ENCODE data around the gene CHD9.

The CHD9 gene

DNA sequence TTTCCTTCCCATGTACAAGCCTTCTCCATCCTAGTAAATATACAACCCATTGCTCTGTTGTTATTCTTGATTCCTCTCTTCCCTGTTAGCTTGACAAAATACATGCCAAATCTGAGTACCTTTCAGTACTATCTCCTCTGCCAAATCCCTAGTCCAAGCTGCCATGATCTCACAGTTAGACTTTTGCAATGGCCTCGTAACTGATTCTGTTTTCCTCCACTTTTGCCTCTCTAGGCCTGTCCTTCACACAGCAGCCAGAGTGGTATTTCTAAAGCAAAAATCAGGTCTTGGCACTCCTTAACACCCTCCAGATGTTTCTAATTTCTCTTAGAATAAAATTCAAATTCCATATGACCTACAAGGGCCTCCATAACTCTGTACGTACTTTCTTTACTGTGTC, 226.5 kb downstream of the CHD9 start:
- H3K36me3 ChIP-seq (ENCODE audit: insufficient read depth, low read length): peaks cover 38% of the 10 kb centered on the region

DNA sequence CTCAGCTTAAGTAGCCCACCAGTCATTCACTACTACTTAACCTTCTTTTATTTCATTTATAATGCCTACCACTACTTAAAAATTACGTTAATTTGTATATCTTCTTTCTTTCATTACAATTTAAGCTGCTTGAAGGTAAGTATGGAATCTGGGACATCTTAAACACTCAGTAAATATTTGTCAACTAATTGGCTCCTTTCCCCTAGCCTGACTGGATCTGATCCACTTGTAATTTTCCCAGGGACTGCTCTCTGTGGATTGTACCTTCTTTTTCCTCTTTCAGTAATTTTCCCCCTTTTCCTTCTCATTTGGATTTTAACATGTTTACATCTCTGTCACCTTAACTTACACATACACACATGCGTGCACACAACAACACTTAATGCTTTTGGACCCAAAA, 227.1 kb downstream of the CHD9 start:
- no peak for TF ChIP-seq EZH2 (IDR thresholded peaks at IDR 0.05; ENCODE audit: borderline replicate concordance, low read length)
- TF ChIP-seq, protein P1, sequence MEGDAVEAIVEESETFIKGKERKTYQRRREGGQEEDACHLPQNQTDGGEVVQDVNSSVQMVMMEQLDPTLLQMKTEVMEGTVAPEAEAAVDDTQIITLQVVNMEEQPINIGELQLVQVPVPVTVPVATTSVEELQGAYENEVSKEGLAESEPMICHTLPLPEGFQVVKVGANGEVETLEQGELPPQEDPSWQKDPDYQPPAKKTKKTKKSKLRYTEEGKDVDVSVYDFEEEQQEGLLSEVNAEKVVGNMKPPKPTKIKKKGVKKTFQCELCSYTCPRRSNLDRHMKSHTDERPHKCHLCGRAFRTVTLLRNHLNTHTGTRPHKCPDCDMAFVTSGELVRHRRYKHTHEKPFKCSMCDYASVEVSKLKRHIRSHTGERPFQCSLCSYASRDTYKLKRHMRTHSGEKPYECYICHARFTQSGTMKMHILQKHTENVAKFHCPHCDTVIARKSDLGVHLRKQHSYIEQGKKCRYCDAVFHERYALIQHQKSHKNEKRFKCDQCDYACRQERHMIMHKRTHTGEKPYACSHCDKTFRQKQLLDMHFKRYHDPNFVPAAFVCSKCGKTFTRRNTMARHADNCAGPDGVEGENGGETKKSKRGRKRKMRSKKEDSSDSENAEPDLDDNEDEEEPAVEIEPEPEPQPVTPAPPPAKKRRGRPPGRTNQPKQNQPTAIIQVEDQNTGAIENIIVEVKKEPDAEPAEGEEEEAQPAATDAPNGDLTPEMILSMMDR (IDR thresholded peaks at IDR 0.05; ENCODE audit: low read length): no peak

More for the DNA sequence above, 226.5 kb downstream of the CHD9 start:
- TF ChIP-seq, protein P1 (IDR thresholded peaks at IDR 0.05; ENCODE audit: low read length): no peak
- no peak for TF ChIP-seq EZH2 (IDR thresholded peaks at IDR 0.05; ENCODE audit: borderline replicate concordance, low read length)
- H3K79me2 ChIP-seq (ENCODE audit: insufficient read depth, low read length): no peaks in the 10 kb centered on the region
- H3F3A ChIP-seq (ENCODE audit: insufficient read depth, low read length): no peaks in the 10 kb centered on the region
- no peak overlapping the region for H3K27ac ChIP-seq (ENCODE audit: low read depth, low read length, poor library complexity, severe bottlenecking)
- H2AFZ ChIP-seq (ENCODE audit: low read length): no peak overlapping the region
- no peaks in the 10 kb centered on the region for H3K4me1 ChIP-seq (ENCODE audit: insufficient read depth, low read length, severe bottlenecking)
- no peak overlapping the region for H3K4me2 ChIP-seq (ENCODE audit: low read length)
- H3K27me3 ChIP-seq (ENCODE audit: insufficient read depth, low read length): no peaks in the 10 kb centered on the region
- H3K9ac ChIP-seq (ENCODE audit: low read length): no peak overlapping the region
- H4K20me1 ChIP-seq (ENCODE audit: insufficient read depth, low read length): no peaks in the 10 kb centered on the region
- no peaks in the 10 kb centered on the region for H3K9me2 ChIP-seq (ENCODE audit: low read depth, low read length)
- H3K4me3 ChIP-seq (ENCODE audit: low read depth, low read length, poor library complexity, severe bottlenecking): no peak overlapping the region
- H3K9me3 ChIP-seq (ENCODE audit: low read length): no peaks in the 10 kb centered on the region

DNA sequence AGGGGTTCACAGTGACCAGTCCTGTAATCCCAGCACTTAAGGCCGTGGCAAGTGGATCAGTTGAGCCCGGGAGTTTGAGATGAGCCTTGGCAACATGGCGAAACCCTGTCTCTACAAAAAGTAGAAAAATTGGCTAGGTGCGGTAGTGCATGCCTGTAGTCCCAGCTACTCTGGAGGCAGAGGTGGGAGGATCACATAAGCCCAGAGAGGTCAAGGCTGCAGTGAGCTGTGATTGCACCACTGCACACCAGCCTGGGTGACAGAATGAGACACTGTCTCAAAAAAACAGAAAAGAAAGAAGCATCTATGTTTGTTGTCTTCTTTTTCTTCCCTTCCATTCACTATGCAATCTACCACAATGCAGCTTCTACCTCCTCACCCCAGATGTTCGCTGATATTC, 227.5 kb downstream of the CHD9 start:
- H2AFZ ChIP-seq (ENCODE audit: low read length): no peak overlapping the region
- H3K9me3 ChIP-seq (ENCODE audit: low read length): no peaks in the 10 kb centered on the region
- H3K27ac ChIP-seq (ENCODE audit: low read depth, low read length, poor library complexity, severe bottlenecking): no peak overlapping the region
- H3K4me3 ChIP-seq (ENCODE audit: low read depth, low read length, poor library complexity, severe bottlenecking): no peak overlapping the region
- peaks cover 38% of the 10 kb centered on the region for H3K36me3 ChIP-seq (ENCODE audit: insufficient read depth, low read length)
- H3K9me2 ChIP-seq (ENCODE audit: low read depth, low read length): no peaks in the 10 kb centered on the region
- H3K4me1 ChIP-seq (ENCODE audit: insufficient read depth, low read length, severe bottlenecking): no peaks in the 10 kb centered on the region
- no peaks in the 10 kb centered on the region for H3K27me3 ChIP-seq (ENCODE audit: insufficient read depth, low read length)
- H3F3A ChIP-seq (ENCODE audit: insufficient read depth, low read length): no peaks in the 10 kb centered on the region
- H4K20me1 ChIP-seq (ENCODE audit: insufficient read depth, low read length): no peaks in the 10 kb centered on the region
- no peak for TF ChIP-seq EZH2 (IDR thresholded peaks at IDR 0.05; ENCODE audit: borderline replicate concordance, low read length)
- TF ChIP-seq, protein P1 (IDR thresholded peaks at IDR 0.05; ENCODE audit: low read length): no peak
- no peak overlapping the region for H3K9ac ChIP-seq (ENCODE audit: low read length)
- no peak overlapping the region for H3K4me2 ChIP-seq (ENCODE audit: low read length)
- H3K79me2 ChIP-seq (ENCODE audit: insufficient read depth, low read length): no peaks in the 10 kb centered on the region

More for the DNA sequence above, 227.1 kb downstream of the CHD9 start:
- Histone ChIP-seq H3K27me3 (ENCODE audit: insufficient read depth, low read length) (no peaks in the 10 kb centered on the region), H3K4me1 (ENCODE audit: insufficient read depth, low read length, severe bottlenecking) (no peaks in the 10 kb centered on the region), H3F3A (ENCODE audit: insufficient read depth, low read length) (no peaks in the 10 kb centered on the region), H2AFZ (ENCODE audit: low read length) (no peak overlapping the region), H3K9me3 (ENCODE audit: low read length) (no peaks in the 10 kb centered on the region), H3K9ac (ENCODE audit: low read length) (no peak overlapping the region), H3K27ac (ENCODE audit: low read depth, low read length, poor library complexity, severe bottlenecking) (no peak overlapping the region), H3K36me3 (ENCODE audit: insufficient read depth, low read length) (peaks cover 38% of the 10 kb centered on the region), H3K4me3 (ENCODE audit: low read depth, low read length, poor library complexity, severe bottlenecking) (no peak overlapping the region), H3K4me2 (ENCODE audit: low read length) (no peak overlapping the region), H3K9me2 (ENCODE audit: low read depth, low read length) (no peaks in the 10 kb centered on the region), H3K79me2 (ENCODE audit: insufficient read depth, low read length) (no peaks in the 10 kb centered on the region), H4K20me1 (ENCODE audit: insufficient read depth, low read length) (no peaks in the 10 kb centered on the region)

All from OCI-LY1 (cell line).